Gastrocnemius medialis (tissue), 4 donors: Measurements from ENCODE around the gene SPRR2F. TPM values are rescaled to one million over a fixed set of nuclear protein-coding genes. Genes with fewer than 3 reads are reported as not detected.

Experiments used
- ATAC-seq, 2 donors: fragments of 150-250 bp; one replicate each; pipeline ENCODE4 v1.9.1; 2016
- DNase-seq, 2 donors: peaks; one replicate each; pipeline ENCODE4 v3.0.0-alpha.2; 2019
- H3K27ac ChIP-seq, 4 donors: fragments of 200-600 bp; sonication (generic); 1 replicate in 1 of 4; 2 replicates in 3 of 4; pipeline ENCODE4 v1.5.1; 2016 to 2018; ENCODE audit warnings: mild to moderate bottlenecking in 2 of 4, moderate library complexity in 1 of 4
- H3K27me3 ChIP-seq, 3 donors: fragments of 200-600 bp; sonication (generic) in 2 of 3; 1 replicate in 1 of 3; 2 replicates in 2 of 3; pipeline versions ENCODE4 v1.5.1 to v1.6.0; 2016 to 2019; ENCODE audit warnings: mild to moderate bottlenecking in 1 of 3, moderate library complexity in 1 of 3
- H3K36me3 ChIP-seq, 2 donors: fragments of 200-600 bp; sonication (generic) in 1 of 2; one replicate each; pipeline ENCODE4 v1.5.1; 2017 to 2018
- H3K4me1 ChIP-seq, 2 donors: fragments of 200-600 bp; sonication (generic) in 1 of 2; one replicate each; pipeline ENCODE4 v1.5.1; 2016 to 2017; ENCODE audit warnings: mild to moderate bottlenecking in 2 of 2
- H3K4me3 ChIP-seq, 4 donors: fragments of 200-600 bp; sonication (generic) in 3 of 4; 1 replicate in 1 of 4; 2 replicates in 3 of 4; pipeline ENCODE4 v1.5.1; 2016 to 2019; ENCODE audit warnings: mild to moderate bottlenecking in 2 of 4
- H3K9me3 ChIP-seq, 3 donors: fragments of 200-600 bp; sonication (generic) in 2 of 3; 1 replicate in 1 of 3; 2 replicates in 2 of 3; pipeline ENCODE4 v1.5.1; 2016 to 2019
- CTCF ChIP-seq, 5 experiments: fragments of 450-650 bp in 3 of 5; fragments of 200-600 bp in 2 of 5; sonication (generic) in 2 of 5; IDR thresholded peaks in 4 of 5; conservative IDR thresholded peaks in 1 of 5; 1 replicate in 4 of 5; 2 replicates in 1 of 5; pipeline ENCODE4 v1.5.1; 2016 to 2019; ENCODE audit warnings: antibody characterized with exemption in 5 of 5, mild to moderate bottlenecking in 3 of 5, moderate library complexity in 3 of 5
- POLR2A ChIP-seq, 2 donors: fragments of 450-650 bp; IDR thresholded peaks; one replicate each; pipeline ENCODE4 v1.6.1; 2017; ENCODE audit warnings: antibody characterized with exemption in 2 of 2, mild to moderate bottlenecking in 2 of 2, moderate library complexity in 2 of 2
- in situ Hi-C, 4 donors: fragments of 200-750 bp; cut with MboI; loops; one replicate each; pipeline versions ENCODE4 v1.15.0 to v1.8.0; 2017; ENCODE audit warnings: low sequenced_read_pairs in 4 of 4
- intact Hi-C: fragments of 100-400 bp; cut with DNase I; formaldehyde crosslinking; loops from one replicate; pipeline ENCODE4 v1.15.1; 2023; ENCODE audit warnings: low total_unique reads
- total RNA-seq, 4 donors: library from RNA; depleted of rRNA; stranded (reverse); fragments of >200 nt; gene quantifications; one replicate each; pipeline versions ENCODE4 v1.1.0 to v1.2.3, GENCODE V29; 2016

Gene SPRR2F
- total RNA-seq, 4 donors from 2014 or later = not detected

GRCh38 chr1:153081736-153082135 is 31.6 kb downstream of the SPRR2F start:
- DNase-seq (no peak), ATAC-seq (no peak)
- TF ChIP-seq CTCF (IDR thresholded peaks at IDR 0.05 in 4 of 5, conservative IDR thresholded peaks at IDR 0.05 in 1 of 5) = no peak
- no peak for TF ChIP-seq POLR2A (IDR thresholded peaks at IDR 0.05)
- intact Hi-C loops (no loop called here), in situ Hi-C loops (no loop called here)
- no peaks in the 10 kb centered on the region for H3K36me3 ChIP-seq
- H3K4me3 ChIP-seq = no peak overlapping the region
- H3K9me3 ChIP-seq = no peaks in the 10 kb centered on the region
- H3K27me3 ChIP-seq = no peaks in the 10 kb centered on the region
- H3K27ac ChIP-seq = no peak overlapping the region
- H3K4me1 ChIP-seq = no peaks in the 10 kb centered on the region

DNA sequence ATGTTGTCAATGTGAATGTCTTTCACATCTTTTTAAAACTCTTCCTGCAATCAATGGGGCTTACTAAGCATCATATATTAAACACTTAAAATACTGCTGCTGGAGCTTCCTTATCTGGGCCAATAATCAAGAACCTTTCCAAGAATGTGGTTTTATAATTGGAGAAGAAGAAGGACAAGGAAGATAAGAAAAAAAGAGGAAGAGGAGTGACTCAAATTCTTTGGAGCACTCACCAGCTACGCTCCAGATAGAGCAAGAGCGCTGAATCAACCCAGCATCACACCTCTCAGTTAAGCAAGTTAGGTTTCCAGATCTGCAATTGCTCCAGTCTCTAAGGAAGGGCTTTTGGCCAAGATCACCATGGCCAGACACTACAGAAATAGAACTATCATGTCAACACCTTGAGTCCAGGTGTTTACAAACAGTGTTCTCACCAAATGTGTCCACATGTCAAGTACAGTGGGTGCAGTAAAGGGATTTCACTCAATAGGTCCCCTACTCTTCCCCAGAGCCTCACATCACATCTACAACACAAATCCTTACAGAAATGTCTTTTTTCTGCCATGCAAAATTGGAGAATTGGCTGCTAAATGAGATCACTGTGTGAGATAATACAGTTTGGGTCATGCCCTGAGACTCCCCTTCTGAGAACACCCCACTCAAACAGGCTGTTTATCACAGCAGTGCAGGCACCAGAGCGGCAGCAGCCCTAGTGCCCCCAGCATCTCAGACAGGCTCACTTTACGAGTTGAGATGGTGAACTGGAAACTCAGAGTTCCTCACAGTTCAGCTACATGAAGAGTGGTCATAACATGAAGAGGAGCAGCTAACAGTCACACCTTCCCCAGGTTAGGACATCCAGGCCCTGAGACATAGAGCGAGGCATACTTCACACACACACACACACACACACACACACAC is 40.2 kb downstream of the SPRR2F start:
- Histone ChIP-seq H3K9me3 (no peaks in the 10 kb centered on the region), H3K36me3 (no peaks in the 10 kb centered on the region), H3K4me1 (no peaks in the 10 kb centered on the region), H3K27me3 (no peaks in the 10 kb centered on the region), H3K4me3 (no peak overlapping the region), H3K27ac (no peak overlapping the region)
- TF ChIP-seq POLR2A (IDR thresholded peaks at IDR 0.05) (no peak), CTCF (IDR thresholded peaks at IDR 0.05 in 4 of 5, conservative IDR thresholded peaks at IDR 0.05 in 1 of 5) (no peak)
- ATAC-seq (no peak), DNase-seq (no peak)
- intact Hi-C loops (no loop called here), in situ Hi-C loops (no loop called here)

- no peak within 1 kb of the TSS for H3K27ac ChIP-seq
- H3K4me3 ChIP-seq = no peak within 1 kb of the TSS
- H3K9me3 ChIP-seq = no peaks in the 10 kb centered on the region
- no peaks in the 10 kb centered on the region for H3K4me1 ChIP-seq
- in situ Hi-C loops (no loop called here), intact Hi-C loops (no loop called here)
- DNase-seq = no peak
- no peak for ATAC-seq
- no peaks in the 10 kb centered on the region for H3K27me3 ChIP-seq
- TF ChIP-seq CTCF (IDR thresholded peaks at IDR 0.05 in 4 of 5, conservative IDR thresholded peaks at IDR 0.05 in 1 of 5) (no peak), POLR2A (IDR thresholded peaks at IDR 0.05) (no peak)
- H3K36me3 ChIP-seq = no peaks in the 10 kb centered on the region
Measured at GRCh38 chr1:153071511-153071910, 41.8 kb downstream of the SPRR2F start, which contains the start of gene SPRR2B. Gene SPRR2B, minus strand, starts transcription at chr1:153071611. Its CDS starts 772 bp downstream, at chr1:153070839.

- ATAC-seq (no peak), DNase-seq (no peak)
- no peaks in the 10 kb centered on the region for H3K9me3 ChIP-seq
- in situ Hi-C loops (no loop called here), intact Hi-C loops (no loop called here)
- TF ChIP-seq POLR2A (IDR thresholded peaks at IDR 0.05) (no peak), CTCF (IDR thresholded peaks at IDR 0.05 in 4 of 5, conservative IDR thresholded peaks at IDR 0.05 in 1 of 5) (no peak)
- no peaks in the 10 kb centered on the region for H3K27me3 ChIP-seq
- no peaks in the 10 kb centered on the region for H3K36me3 ChIP-seq
- no peak overlapping the region for H3K27ac ChIP-seq
- no peak overlapping the region for H3K4me3 ChIP-seq
- H3K4me1 ChIP-seq = no peaks in the 10 kb centered on the region
Measured at GRCh38 chr1:153070243-153070642, 43.1 kb downstream of the SPRR2F start.

Other genes starting within 250 kb of the SPRR2F start
- not detected for gene SMCP, start 235.2 kb downstream of the SPRR2F start, total RNA-seq
- not detected for gene IVL, start 205.0 kb downstream of the SPRR2F start, total RNA-seq
- gene SPRR5, start 166.3 kb downstream of the SPRR2F start, total RNA-seq = not detected
- not detected for gene SPRR4, start 142.9 kb downstream of the SPRR2F start, total RNA-seq
- gene SPRR1A, start 129.4 kb downstream of the SPRR2F start, total RNA-seq = not detected
- not detected for gene SPRR3, start 111.8 kb downstream of the SPRR2F start, total RNA-seq
- gene SPRR1B, start 82.3 kb downstream of the SPRR2F start, total RNA-seq = not detected
- not detected for gene SPRR2D, start 72.4 kb downstream of the SPRR2F start, total RNA-seq
- not detected for gene SPRR2A, start 56.0 kb downstream of the SPRR2F start, total RNA-seq
- not detected for gene SPRR2B, start 41.9 kb downstream of the SPRR2F start, total RNA-seq
- gene SPRR2E, start 19.0 kb downstream of the SPRR2F start, total RNA-seq = not detected
- not detected for gene SPRR2G, start 37.4 kb upstream of the SPRR2F start, total RNA-seq
- not detected for gene LELP1, start 89.9 kb upstream of the SPRR2F start, total RNA-seq
- gene PRR9, start 104.1 kb upstream of the SPRR2F start, total RNA-seq = not detected
- gene LORICRIN, start 146.2 kb upstream of the SPRR2F start, total RNA-seq = not detected
- gene PGLYRP3, start 199.4 kb upstream of the SPRR2F start, total RNA-seq = not detected
- not detected for gene PGLYRP4, start 235.3 kb upstream of the SPRR2F start, total RNA-seq
- 100 to 1,000 TPM in 2 of 4 donors, 10 to 100 TPM in 2; 57.4 to 205 (median 87.1) TPM for gene S100A9, start 244.3 kb upstream of the SPRR2F start, total RNA-seq